Small intestine (tissue), 7 donors: ENCODE results near the gene DCAF5. TPM values are rescaled to one million over a fixed set of nuclear protein-coding genes. Genes with fewer than 3 reads are reported as not detected.

Source experiments
- DNase-seq, 2 donors: peaks; one replicate each; pipeline versions ENCODE4 v3.0.0 to v3.0.0-alpha.2; 2013
- FAIRE-seq: peaks from 2 replicates; lab custom pipeline; 2012; peaks lifted over from hg19 to GRCh38; lab: Jason Lieb, UNC
- H3K27ac ChIP-seq, 3 donors: one replicate each; pipeline ENCODE4 v1.5.1; 2013; ENCODE audit warnings: low read length in 2 of 3, mild to moderate bottlenecking in 2 of 3, control low read depth in 1 of 3, inconsistent platforms in 1 of 3, low read depth in 1 of 3, moderate library complexity in 1 of 3
- H3K27me3 ChIP-seq, 3 donors: one replicate each; pipeline ENCODE4 v1.6.1; 2013; ENCODE audit warnings: low read length in 3 of 3, inconsistent platforms in 1 of 3; ENCODE audit not compliant: control insufficient read depth in 3 of 3, insufficient read depth in 3 of 3
- H3K36me3 ChIP-seq, 3 donors: one replicate each; pipeline ENCODE4 v1.6.1; 2013; ENCODE audit warnings: low read length in 3 of 3, inconsistent platforms in 1 of 3, low read depth in 1 of 3, mild to moderate bottlenecking in 1 of 3, moderate library complexity in 1 of 3; ENCODE audit not compliant: control insufficient read depth in 3 of 3, insufficient read depth in 2 of 3
- H3K4me1 ChIP-seq, 3 donors: one replicate each; pipeline ENCODE4 v1.6.1; 2013; ENCODE audit warnings: low read length in 2 of 3, inconsistent platforms in 1 of 3, low read depth in 1 of 3, mild to moderate bottlenecking in 1 of 3, moderate library complexity in 1 of 3; ENCODE audit not compliant: control insufficient read depth in 3 of 3, insufficient read depth in 2 of 3
- H3K4me3 ChIP-seq, 3 donors: one replicate each; pipeline ENCODE4 v1.5.1; 2013; ENCODE audit warnings: low read length in 3 of 3, control low read depth in 1 of 3, inconsistent platforms in 1 of 3, low read depth in 1 of 3, mild to moderate bottlenecking in 1 of 3, moderate library complexity in 1 of 3
- H3K9me3 ChIP-seq, 2 donors: one replicate each; pipeline ENCODE4 v1.6.1; 2013; ENCODE audit warnings: low read depth in 1 of 2, low read length in 1 of 2; ENCODE audit not compliant: control insufficient read depth in 2 of 2, insufficient read depth in 1 of 2
- WGBS, 3 donors: extraction: QIAGEN DNeasy Blood & Tissue Kit; methylation state at CpG; one replicate each; pipeline ENCODE4 v1.1.7; 2013; 5-methylcytosine and 5-hydroxymethylcytosine counted together
- polyA plus RNA-seq, 4 donors: library from polyadenylated mRNA; stranded (reverse) in 3 of 4; unstranded in 1 of 4; fragments of 200-250 nt in 3 of 4; fragments of 120-200 nt in 1 of 4; gene quantifications; one replicate each; pipeline versions ENCODE4 v1.2.1 to v1.2.3, GENCODE V29; 2013
- donor health status: healthy with polysubstance abuse.
- donor health status: control.
- donor health status: control.
- donor health status: Bipolar disorder and iron deficiency.
- donor health status: healthy.

The DCAF5 gene
- polyA plus RNA-seq, 4 donors: 13.2 to 43.4 (median 16.2) TPM

GRCh38 chr14:69005432-69006148, 147.3 kb downstream of the DCAF5 start:
- 54 to 61% (median 55%) methylated on average over 11 of the region's 11 CpGs for WGBS, 3 donors
- H3K4me1 ChIP-seq: no peaks in the 10 kb centered on the region
- H3K27ac ChIP-seq: peak overlapping the region in 1 of 3 donors; percentile 59
- H3K36me3 ChIP-seq: no peaks in the 10 kb centered on the region
- no peak for FAIRE-seq
- no peak overlapping the region for H3K4me3 ChIP-seq
- no peak for DNase-seq
- no peaks in the 10 kb centered on the region for H3K27me3 ChIP-seq
- H3K9me3 ChIP-seq: peaks cover 0 to 4% of the 10 kb centered on the region in 2 donors

GRCh38 chr14:69004731-69005431, 148.0 kb downstream of the DCAF5 start:
- DNase-seq (no peak), FAIRE-seq (no peak)
- H3K36me3 ChIP-seq: no peaks in the 10 kb centered on the region
- peaks cover 0 to 4% of the 10 kb centered on the region in 2 donors for H3K9me3 ChIP-seq
- no peaks in the 10 kb centered on the region for H3K27me3 ChIP-seq
- H3K27ac ChIP-seq: no peak overlapping the region
- WGBS, 3 donors: 68 to 74% (median 70%) methylated on average over 7 of the region's 7 CpGs
- no peak overlapping the region for H3K4me3 ChIP-seq
- H3K4me1 ChIP-seq: no peaks in the 10 kb centered on the region

- no peak overlapping the region for H3K27ac ChIP-seq
- H3K4me3 ChIP-seq: no peak overlapping the region
- no peaks in the 10 kb centered on the region for H3K4me1 ChIP-seq
- no peaks in the 10 kb centered on the region for H3K27me3 ChIP-seq
- FAIRE-seq (no peak), DNase-seq (no peak)
- WGBS, 3 donors: 79 to 85% (median 82%) methylated on average over 10 of the region's 10 CpGs
- peaks cover 0 to 4% of the 10 kb centered on the region in 2 donors for H3K9me3 ChIP-seq
- H3K36me3 ChIP-seq: no peaks in the 10 kb centered on the region
These were observed 149.3 kb downstream of the DCAF5 start for GRCh38 chr14:69003626-69004025.

- peak; percentile 48 to 57 for DNase-seq
- Histone ChIP-seq H3K27ac (no peak overlapping the region), H3K9me3 (peaks cover 0 to 4% of the 10 kb centered on the region in 2 donors), H3K4me1 (no peaks in the 10 kb centered on the region), H3K27me3 (no peaks in the 10 kb centered on the region), H3K4me3 (no peak overlapping the region), H3K36me3 (no peaks in the 10 kb centered on the region)
- 59 to 65% (median 61%) methylated on average over 3 of the region's 3 CpGs for WGBS, 3 donors
- no peak for FAIRE-seq
These were observed 150.8 kb downstream of the DCAF5 start for GRCh38 chr14:69002069-69002468.

- DNase-seq (no peak), FAIRE-seq (no peak)
- Histone ChIP-seq H3K27ac (no peak overlapping the region), H3K27me3 (no peaks in the 10 kb centered on the region), H3K36me3 (no peaks in the 10 kb centered on the region), H3K9me3 (peaks cover 0 to 4% of the 10 kb centered on the region in 2 donors), H3K4me1 (no peaks in the 10 kb centered on the region), H3K4me3 (no peak overlapping the region)
- 39 to 72% (median 52%) methylated on average over 2 of the region's 2 CpGs for WGBS, 3 donors
These were observed 151.5 kb downstream of the DCAF5 start for GRCh38 chr14:69001375-69001774.

Other genes starting within 250 kb of the DCAF5 start
- 10 to 100 TPM in 3 of 4 donors, 1 to 10 TPM in 1; 6.7 to 67.7 (median 33.1) TPM for gene ACTN1, start 173.8 kb downstream of the DCAF5 start, polyA plus RNA-seq
- 10 to 100 TPM in 2 of 4 donors, 1 to 10 TPM in 2; 3.2 to 21.4 (median 7.5) TPM for gene EXD2, start 38.4 kb upstream of the DCAF5 start, polyA plus RNA-seq
- 10 to 100 TPM in 1 of 4 donors, 1 to 10 TPM in 1, under 1 TPM in 2; 0.45 to 18.2 (median 1.5) TPM for gene GALNT16, start 107.0 kb upstream of the DCAF5 start, polyA plus RNA-seq
- 100 to 1,000 TPM; 131 to 207 (median 141) TPM for gene ERH, start 245.2 kb upstream of the DCAF5 start, polyA plus RNA-seq
- 10 to 100 TPM; 25.1 to 73.4 (median 31.6) TPM for gene SLC39A9, start 245.6 kb upstream of the DCAF5 start, polyA plus RNA-seq